ENCODE measurements around the gene RAB3B.
A peak's percentile ranks its signal among the peaks of the same experiment; 100 is the strongest.
"Not testable (repeated sequence)": the region's sequence is repeated elsewhere in the genome, so short reads cannot be mapped to it uniquely, and the experiment has no call there.

RAB3B gene, protein sequence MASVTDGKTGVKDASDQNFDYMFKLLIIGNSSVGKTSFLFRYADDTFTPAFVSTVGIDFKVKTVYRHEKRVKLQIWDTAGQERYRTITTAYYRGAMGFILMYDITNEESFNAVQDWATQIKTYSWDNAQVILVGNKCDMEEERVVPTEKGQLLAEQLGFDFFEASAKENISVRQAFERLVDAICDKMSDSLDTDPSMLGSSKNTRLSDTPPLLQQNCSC

GRCh38 chr1:51990478-51990965, at the start of gene RAB3B:
Gene RAB3B (minus strand): TSS chr1:51990700. CDS start chr1:51977117, 13,583 bp downstream.
- DNase-seq: no peak

- no peak for DNase-seq
These were observed 47.4 kb upstream of the RAB3B start for GRCh38 chr1:52037909-52038308.

DNA sequence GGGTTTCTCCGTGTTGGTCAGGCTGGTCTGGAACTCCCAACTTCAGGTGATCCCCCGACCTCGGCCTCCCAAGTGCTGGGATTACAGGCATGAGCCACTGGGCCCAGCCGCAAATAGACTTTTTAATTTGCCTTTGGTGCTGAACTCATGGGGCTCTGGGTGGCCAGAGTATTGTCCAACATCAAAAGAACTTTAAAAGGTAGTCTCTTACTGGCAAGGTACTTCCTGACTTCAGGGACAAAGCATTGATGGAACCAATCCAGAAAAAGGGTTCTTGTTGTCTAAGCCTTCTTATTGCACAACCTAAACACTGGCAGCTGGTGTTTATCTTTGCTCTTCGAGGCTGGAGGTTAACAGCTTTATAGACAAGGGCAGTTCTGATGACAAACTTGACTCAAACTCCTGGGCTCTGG, 46.9 kb upstream of the RAB3B start:
- DNase-seq: peak; percentile 35

GRCh38 chr1:52034050-52034384, 43.5 kb upstream of the RAB3B start:
- DNase-seq: no peak

GRCh38 chr1:52033190-52034049, 42.9 kb upstream of the RAB3B start, which contains the start of gene KTI12:
Gene KTI12 (minus strand): TSS chr1:52033810. CDS start chr1:52033761, 49 bp downstream.
- peak; percentile 72 for DNase-seq

- peak; percentile 33 for DNase-seq
These were observed 42.3 kb upstream of the RAB3B start for GRCh38 chr1:52032785-52033131.

GRCh38 chr1:52032124-52032784, 41.8 kb upstream of the RAB3B start:
- DNase-seq: no peak

- DNase-seq: not testable (repeated sequence)
These were observed 38.3 kb upstream of the RAB3B start for GRCh38 chr1:52028839-52029238.

DNA sequence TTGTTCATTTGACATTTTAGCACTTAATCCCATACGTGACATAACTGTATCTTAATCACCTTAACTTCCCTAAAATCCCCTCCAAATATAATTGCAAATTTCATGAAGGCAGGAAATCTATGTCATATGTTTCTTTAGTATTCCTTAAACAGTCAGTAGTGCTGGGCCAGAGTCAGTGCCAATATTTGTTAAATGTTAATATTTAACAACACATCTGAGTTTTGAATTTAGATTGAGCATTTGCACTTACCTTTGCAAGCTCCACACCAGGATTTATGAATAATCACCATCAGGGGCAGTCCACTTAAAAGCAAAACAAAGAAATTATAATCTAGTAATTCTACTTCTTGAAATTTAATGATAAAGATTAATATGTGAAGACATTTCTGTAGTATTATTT, 37.8 kb upstream of the RAB3B start:
- no peak for DNase-seq

DNA sequence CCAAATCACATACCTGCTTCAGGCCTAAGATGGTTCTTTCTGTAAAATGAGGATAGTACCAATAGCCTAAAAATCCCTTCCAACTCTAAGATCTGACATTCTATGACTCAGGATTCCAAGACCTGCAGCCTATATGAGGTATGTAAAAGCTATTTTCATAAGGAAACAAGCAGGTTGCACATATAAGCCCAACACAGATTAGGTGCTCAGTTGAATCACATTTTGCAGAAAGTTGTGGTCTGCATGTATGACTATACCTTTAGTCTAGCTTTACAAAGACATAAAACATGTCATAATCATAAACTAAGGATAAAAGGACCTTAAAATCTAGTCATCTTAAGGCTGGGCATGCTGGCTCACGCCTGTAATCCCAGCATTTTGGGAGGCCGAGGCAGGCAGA, 35.8 kb upstream of the RAB3B start:
- DNase-seq: no peak

GRCh38 chr1:52022133-52022532, 31.6 kb upstream of the RAB3B start:
- no peak for DNase-seq

DNA sequence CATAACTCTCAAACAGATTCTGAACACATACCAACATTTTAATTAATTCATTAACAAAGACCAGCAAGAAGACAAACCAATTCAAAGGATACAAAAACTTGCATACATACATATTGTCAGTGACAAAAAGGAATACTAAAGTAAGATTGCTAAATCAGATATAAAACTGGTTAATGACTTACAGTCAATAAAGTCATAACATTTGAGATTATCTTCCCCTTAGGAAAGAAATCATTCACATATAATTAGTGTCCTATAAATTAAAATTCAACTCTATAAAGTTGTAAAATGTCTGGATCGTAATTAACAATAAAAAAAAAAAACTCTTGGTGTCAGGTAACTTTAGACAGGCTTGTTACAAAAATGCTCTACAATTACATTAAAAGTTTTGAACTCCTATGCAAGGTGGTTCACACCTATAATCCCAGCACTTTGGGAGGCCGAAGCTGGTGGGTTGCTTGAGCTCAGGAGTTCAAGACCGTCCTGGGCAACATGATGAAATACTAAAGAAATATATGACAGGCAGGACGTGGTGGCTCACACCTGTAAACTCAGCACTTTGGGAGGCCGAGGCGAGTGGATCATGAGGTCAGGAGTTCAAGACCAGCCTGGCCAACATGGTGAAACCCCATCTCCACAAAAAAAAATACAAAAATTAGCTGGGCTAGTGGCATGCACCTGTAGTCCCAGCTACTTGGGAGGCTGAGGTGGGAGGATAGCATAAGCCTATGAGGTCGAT, 17.7 kb upstream of the RAB3B start:
- no peak for DNase-seq

DNA sequence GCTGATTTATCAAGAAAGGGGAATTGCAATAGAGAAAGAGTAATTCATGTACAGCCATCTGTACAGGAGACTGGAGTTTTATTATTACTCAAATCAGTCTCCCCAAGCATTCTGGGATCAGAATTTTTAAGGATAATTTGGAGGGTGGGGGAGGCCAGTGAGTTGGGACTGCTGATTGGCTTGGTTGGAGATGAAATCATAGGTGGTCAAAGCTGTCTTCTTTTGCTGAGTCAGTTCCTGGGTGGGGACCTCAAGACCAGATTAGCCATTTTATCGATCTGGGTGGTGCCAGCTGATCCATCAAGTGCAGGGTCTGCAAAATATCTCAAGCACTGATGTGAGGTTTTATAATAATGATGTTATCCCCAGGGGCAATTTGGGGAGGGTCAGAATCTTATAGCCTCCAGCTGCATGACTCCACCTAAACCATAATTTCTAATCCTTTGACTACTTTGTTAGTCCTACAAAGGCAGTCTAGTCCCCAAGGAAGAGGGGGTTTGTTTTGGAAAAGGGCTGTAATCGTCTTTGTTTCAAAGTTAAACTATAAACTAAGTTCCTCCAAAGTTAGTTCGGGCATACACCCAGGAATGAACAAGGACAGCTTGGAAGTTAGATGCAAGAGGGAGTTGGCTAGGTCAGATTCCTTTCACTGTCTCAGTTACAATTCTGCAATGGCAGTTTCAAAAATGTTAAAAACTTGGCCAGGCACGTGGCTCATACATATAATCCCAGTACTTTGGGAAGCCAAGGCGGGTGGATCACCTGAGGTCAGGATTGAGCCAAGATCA, 16.9 kb upstream of the RAB3B start:
- no peak for DNase-seq

DNA sequence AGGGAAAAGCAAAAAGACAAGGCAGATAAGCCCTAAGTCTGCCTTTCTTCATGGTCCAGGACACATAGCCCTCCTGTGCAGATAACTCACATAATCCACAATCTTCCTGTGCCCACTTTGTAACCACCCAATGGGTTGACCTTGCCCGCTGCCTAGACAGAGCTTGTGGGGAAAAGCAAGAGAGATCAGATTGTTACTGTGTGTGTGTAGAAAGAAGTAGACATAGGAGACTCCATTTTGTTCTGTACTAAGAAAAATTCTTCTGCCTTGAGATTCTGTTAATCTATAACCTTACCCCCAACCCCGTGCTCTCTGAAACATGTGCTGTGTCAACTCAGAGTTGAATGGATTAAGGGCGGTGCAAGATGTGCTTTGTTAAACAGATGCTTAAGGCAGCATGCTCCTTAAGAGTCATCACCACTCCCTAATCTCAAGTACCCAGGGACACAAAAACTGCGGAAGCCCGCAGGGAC, 15.6 kb upstream of the RAB3B start:
- not testable (repeated sequence) for DNase-seq

DNA sequence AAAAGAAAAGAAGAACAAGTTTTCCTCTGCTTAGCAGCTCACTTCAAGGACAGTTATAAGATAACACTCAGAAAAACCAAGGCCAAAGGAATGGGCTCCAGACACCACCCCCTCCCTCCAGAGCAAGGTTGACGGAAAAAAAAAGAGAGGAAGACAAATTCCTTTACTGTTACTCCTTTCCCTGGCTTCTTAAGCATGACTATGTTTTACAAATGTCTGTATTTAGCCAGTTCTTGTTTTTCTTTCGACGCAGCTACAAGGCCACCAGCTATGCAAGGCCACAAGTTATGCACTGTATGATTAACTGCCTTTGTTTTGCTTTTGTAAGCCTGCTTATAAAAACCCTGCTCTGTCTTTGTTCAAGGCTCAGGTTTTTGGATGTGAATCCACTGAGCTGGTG, 15.0 kb upstream of the RAB3B start:
- DNase-seq: not testable (repeated sequence)

GRCh38 chr1:52003877-52004276, 13.4 kb upstream of the RAB3B start:
- no peak for DNase-seq

GRCh38 chr1:52002038-52002917, 11.8 kb upstream of the RAB3B start:
- peak; percentile 44 for DNase-seq

DNA sequence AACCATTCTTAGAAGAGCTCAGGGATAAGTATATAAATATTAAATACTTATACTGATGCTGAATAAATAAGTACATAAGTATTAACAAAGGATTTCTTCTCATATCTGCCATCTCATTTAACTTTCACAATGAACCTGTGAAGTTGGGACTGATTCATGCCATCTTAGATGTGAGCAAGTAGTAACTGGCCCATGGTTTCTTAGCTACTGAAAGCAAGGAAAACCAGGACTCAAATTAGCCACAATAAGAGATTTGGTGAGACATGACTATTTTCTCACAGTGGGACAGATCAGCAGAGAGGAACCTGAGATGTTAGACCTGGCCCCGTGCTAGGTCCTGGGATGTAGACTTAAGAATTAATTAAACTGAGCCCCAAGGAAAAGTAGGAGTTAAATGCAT, 8.2 kb upstream of the RAB3B start:
- DNase-seq: no peak

DNA sequence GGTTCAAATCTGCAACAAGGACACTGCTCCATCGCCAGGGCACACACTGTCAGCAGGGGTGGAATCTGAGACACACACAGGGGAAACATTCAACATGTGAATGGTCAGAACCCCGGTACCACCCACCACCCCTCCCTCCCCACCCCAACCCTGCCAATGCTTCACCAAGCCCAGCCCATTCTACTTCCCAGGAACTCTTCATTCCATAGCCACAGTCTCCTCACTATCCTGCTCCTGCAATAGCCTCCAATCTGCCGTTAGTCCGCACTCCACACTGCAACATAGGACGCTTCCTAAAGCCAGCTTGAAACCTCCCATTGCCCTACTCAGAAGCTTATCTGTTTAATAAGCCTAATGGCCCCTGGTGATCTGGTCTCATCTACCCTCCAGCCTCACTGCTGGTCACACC, 7.5 kb upstream of the RAB3B start:
- DNase-seq: no peak

DNA sequence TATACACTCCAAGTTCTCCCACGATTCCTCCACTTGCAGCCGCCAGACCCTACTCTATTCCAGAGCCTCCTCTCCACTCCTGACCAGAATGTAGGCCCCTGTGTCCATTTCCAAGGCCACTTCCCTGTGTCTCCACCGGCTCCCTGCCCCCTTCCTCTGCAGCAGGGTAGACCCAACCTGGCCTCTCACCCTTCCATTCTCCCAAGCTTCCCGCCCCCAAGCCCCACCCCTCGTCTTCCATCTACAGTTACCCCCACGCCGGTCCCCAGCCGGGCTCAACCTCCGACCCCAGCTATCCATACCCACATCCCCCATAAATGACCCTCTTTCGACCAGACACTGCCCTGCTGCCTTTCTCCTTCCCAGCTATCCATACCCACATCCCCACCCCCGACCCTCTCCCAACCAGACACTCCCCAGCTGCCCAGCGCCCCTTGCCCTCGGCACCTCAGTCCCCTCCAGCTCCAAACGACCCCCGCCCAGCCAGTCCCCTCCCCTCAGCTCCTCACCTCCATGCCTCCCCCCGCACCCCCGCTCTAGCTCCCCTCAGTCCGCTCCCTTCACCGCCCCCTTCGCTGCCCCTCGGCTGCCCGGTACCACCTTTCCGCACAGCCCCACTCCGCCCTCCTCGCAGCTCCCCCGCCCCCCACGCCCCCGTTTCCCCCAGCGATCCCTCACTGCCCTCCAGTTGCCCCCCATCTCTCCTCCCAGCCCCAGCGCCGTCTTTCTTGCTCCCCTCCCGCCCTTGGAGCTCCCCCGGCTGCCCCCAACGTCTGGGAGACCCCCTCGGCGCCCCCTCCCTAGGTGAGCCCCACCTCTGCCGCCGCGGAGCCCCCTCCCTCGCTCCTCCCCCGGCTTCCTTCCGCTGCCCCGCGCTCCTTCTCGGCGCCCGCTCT, 670 bp downstream of the RAB3B start:
- DNase-seq: no peak
